HepG2 (cell line): Measurements from ENCODE around the gene ZNF146. TPM values are rescaled to one million over a fixed set of nuclear protein-coding genes. Genes with fewer than 3 reads are reported as not detected.

Experiments
- ATAC-seq: fragments of 200-7000 bp; cut with Tn5 transposase; 3 replicates; pipeline ENCODE4 v1.9.1; 2020; ENCODE audit warnings: mild to moderate bottlenecking, moderate library complexity
- BruUV-seq: library from RNA; stranded (reverse); fragments of 400-500 nt; replicated peaks from 2 replicates; lab custom pipeline; 2021; lab: Mats Ljungman, UMichigan
- CTCF ChIA-PET: fragments of 300-600 bp; formaldehyde crosslinking; extraction: SDS; loops from one replicate; lab custom pipeline; 2021; ENCODE audit warnings: low total read pairs, inconsistent platforms, low intra/inter-chr PET ratio; lab: Yijun Ruan, JAX
- POLR2A ChIA-PET: fragments of 350-600 bp; sonication (Branson Sonifier 250); formaldehyde crosslinking; loops from one replicate; lab custom pipeline; 2020; ENCODE audit warnings: antibody characterized with exemption, inconsistent platforms; lab: Yijun Ruan, JAX
- DNase-seq: peaks from one replicate; pipeline ENCODE4 v3.0.0-alpha.2; 2015; ENCODE audit warnings: low spot score
- FAIRE-seq: peaks from 3 replicates; lab custom pipeline; 2011; peaks lifted over from hg19 to GRCh38; lab: Jason Lieb, UNC
- H2AFZ ChIP-seq: one replicate; pipeline ENCODE4 v1.6.1; 2011; ENCODE audit warnings: low read length, inconsistent platforms
- H3K27ac ChIP-seq: fragments of 300-600 bp; 3 replicates; pipeline ENCODE4 v1.8.0; 2011; ENCODE audit warnings: mixed run types, mild to moderate bottlenecking, mixed read lengths, low read length, inconsistent platforms; ENCODE audit not compliant: insufficient read depth; ENCODE audit errors: extremely low read length
- H3K27me3 ChIP-seq, 2 experiments: fragments of 200-600 bp in 1 of 2; 2 replicates in 1 of 2; 3 replicates in 1 of 2; pipeline versions ENCODE4 v1.6.0 to v1.8.0; 2011; ENCODE audit warnings: low read length in 2 of 2, mild to moderate bottlenecking in 2 of 2, moderate library complexity in 2 of 2, inconsistent platforms in 1 of 2; ENCODE audit not compliant: insufficient read depth in 2 of 2, control insufficient read depth in 1 of 2
- H3K36me3 ChIP-seq, 2 experiments: fragments of 200-600 bp in 1 of 2; replicated peaks in 1 of 2; 2 replicates in 1 of 2; 3 replicates in 1 of 2; pipeline versions ENCODE4 v1.5.1 to v1.8.0; 2011; ENCODE audit warnings: low read length in 2 of 2, inconsistent platforms in 1 of 2; ENCODE audit not compliant: insufficient read depth in 2 of 2, control insufficient read depth in 1 of 2
- H3K4me1 ChIP-seq: 2 replicates; pipeline ENCODE4 v1.5.1; 2012; ENCODE audit warnings: low read length, inconsistent platforms; ENCODE audit not compliant: insufficient read depth
- H3K4me2 ChIP-seq: 2 replicates; pipeline ENCODE4 v1.6.0; 2011; ENCODE audit warnings: low read depth, low read length, inconsistent platforms
- H3K4me3 ChIP-seq, 3 experiments: fragments of 200-600 bp in 1 of 3; sonication (generic), shearing (Covaris generic) in 1 of 3; replicated peaks in 1 of 3; 2 replicates each; pipeline ENCODE4 v1.5.1; 2011 to 2016; ENCODE audit warnings: low read length in 3 of 3, inconsistent platforms in 2 of 3, low read depth in 2 of 3, mild to moderate bottlenecking in 2 of 3, control low read depth in 1 of 3, mixed read lengths in 1 of 3; ENCODE audit not compliant: insufficient read depth in 1 of 3
- H3K79me2 ChIP-seq: one replicate; pipeline ENCODE4 v1.6.1; 2011; ENCODE audit warnings: low read length, inconsistent platforms; ENCODE audit not compliant: insufficient read depth
- H3K9ac ChIP-seq: 2 replicates; pipeline ENCODE4 v1.6.0; 2011; ENCODE audit warnings: mild to moderate bottlenecking, low read depth, low read length, inconsistent platforms; ENCODE audit not compliant: insufficient read depth
- H3K9me3 ChIP-seq: 2 replicates; pipeline ENCODE4 v1.5.1; 2012; ENCODE audit warnings: mild to moderate bottlenecking, low read length
- H4K20me1 ChIP-seq: 2 replicates; pipeline ENCODE4 v1.6.0; 2011; ENCODE audit warnings: inconsistent platforms, mild to moderate bottlenecking, low read length, moderate library complexity; ENCODE audit not compliant: insufficient read depth
- KDM6A ChIP-seq: IDR thresholded peaks from 2 replicates; pipeline ENCODE4 v1.6.1; 2016; ENCODE audit warnings: low read depth
- MED8 ChIP-seq: sonication (generic); formaldehyde crosslinking; IDR thresholded peaks from 2 replicates; pipeline ENCODE4 v1.8.1; 2023; ENCODE audit warnings: mild to moderate bottlenecking, missing genetic modification reagents; ENCODE audit not compliant: insufficient replicate concordance
- RARA ChIP-seq: IDR thresholded peaks from 2 replicates; pipeline ENCODE4 v1.6.1; 2016; ENCODE audit warnings: missing genetic modification reagents, missing compliant biosample characterization
- RBM39 ChIP-seq: fragments of 200-400 bp; formaldehyde crosslinking; IDR thresholded peaks from one replicate; pipeline ENCODE4 v1.6.1; 2018; ENCODE audit warnings: antibody characterized with exemption, mild to moderate bottlenecking, low read depth, low read length; ENCODE audit not compliant: poor library complexity, severe bottlenecking
- ZBTB43 ChIP-seq: sonication (generic); formaldehyde crosslinking; conservative IDR thresholded peaks from 2 replicates; pipeline ENCODE4 v1.4.0; 2020; ENCODE audit warnings: missing genetic modification reagents
- ZFP82 ChIP-seq: sonication (generic); formaldehyde crosslinking; IDR thresholded peaks from 2 replicates; pipeline ENCODE4 v1.5.1; 2020; ENCODE audit warnings: mild to moderate bottlenecking, missing genetic modification reagents, borderline replicate concordance
- ZNF354B ChIP-seq: sonication (generic); formaldehyde crosslinking; IDR thresholded peaks from 2 replicates; pipeline ENCODE4 v1.8.0; 2022; ENCODE audit warnings: mild to moderate bottlenecking, missing genetic modification reagents
- WGBS: methylation state at CpG from one replicate; pipeline ENCODE4 v1.1.6; 2017; ENCODE audit warnings: low lambda C conversion rate; 5-methylcytosine and 5-hydroxymethylcytosine counted together
- in situ Hi-C: cut with HindIII; loops from 2 replicates; pipeline ENCODE4 v1.10.0; 2017; ENCODE audit warnings: low pct_unique_long_range_greater_than_20kb; ENCODE audit not compliant: extremely low pct_ligation_motif_present
- intact Hi-C: fragments of 100-400 bp; cut with micrococcal nuclease; formaldehyde crosslinking; loops from one replicate; pipeline ENCODE4 v1.10.0; 2022; ENCODE audit not compliant: unreplicated experiment
- polyA plus RNA-seq, 8 experiments: library from polyadenylated mRNA; depleted of rRNA in 3 of 8; stranded (reverse) in 7 of 8; unstranded in 1 of 8; fragments of >200 nt; fragmentation: Illumina TruSeq in 4 of 8; extraction: Trizol in 4 of 8; gene quantifications; 2 replicates each; pipeline versions ENCODE4 v1.2.1 to v1.2.3, GENCODE V29; 2011 to 2016; ENCODE audit warnings: low read depth in 4 of 8, missing spikeins in 1 of 8, mixed read lengths in 1 of 8; ENCODE audit not compliant: insufficient read depth in 1 of 8
- total RNA-seq, 5 experiments: library from RNA; depleted of rRNA; stranded (reverse); fragments of >200 nt; fragmentation: Illumina TruSeq; extraction: Trizol; gene quantifications; 2 replicates each; pipeline ENCODE4 v1.2.3, GENCODE V29; 2016; ENCODE audit warnings: low read depth in 1 of 5
- TF ChIP-seq, protein P1 (sequence below): sonication (generic); formaldehyde crosslinking; IDR thresholded peaks from 2 replicates; pipeline ENCODE4 v1.4.0; 2020; ENCODE audit warnings: missing genetic modification reagents

ZNF146 gene
- total and polyA plus RNA-seq, 2 of the 13 experiments (the other 11 are each of a cell fraction or from before 2014, with no cell fraction given) = 28.4 to 52.7 TPM

GRCh38 chr19:36245210-36246005 is 30.5 kb downstream of the ZNF146 start:
- no peaks in the 10 kb centered on the region for H3K27me3 ChIP-seq
- H3K9me3 ChIP-seq = no peaks in the 10 kb centered on the region; the same call in 1 of the 2 replicates
- no peak for FAIRE-seq
- no peak for TF ChIP-seq MED8 (CRISPR knock-in tag)
- TF ChIP-seq KDM6A (CRISPR knock-in tag) = no peak
- WGBS = 87% methylated on average over 59 of the region's 63 CpGs
- H3K79me2 ChIP-seq = no peaks in the 10 kb centered on the region
- DNase-seq = no peak
- H3K4me1 ChIP-seq = no peaks in the 10 kb centered on the region
- in situ Hi-C loops (no loop called here), intact Hi-C loops (no loop called here)
- H3K4me3 ChIP-seq = no peak overlapping the region
- H3K36me3 ChIP-seq = no peaks in the 10 kb centered on the region
- H3K9ac ChIP-seq = no peak overlapping the region
- ChIA-PET POLR2A (no interaction called here), CTCF (no interaction called here)
- H3K27ac ChIP-seq = no peak overlapping the region
- no peak for ATAC-seq
- H2AFZ ChIP-seq = no peak overlapping the region
- no peak overlapping the region for H3K4me2 ChIP-seq
- no TSS peak for BruUV-seq
- H4K20me1 ChIP-seq = no peaks in the 10 kb centered on the region

DNA sequence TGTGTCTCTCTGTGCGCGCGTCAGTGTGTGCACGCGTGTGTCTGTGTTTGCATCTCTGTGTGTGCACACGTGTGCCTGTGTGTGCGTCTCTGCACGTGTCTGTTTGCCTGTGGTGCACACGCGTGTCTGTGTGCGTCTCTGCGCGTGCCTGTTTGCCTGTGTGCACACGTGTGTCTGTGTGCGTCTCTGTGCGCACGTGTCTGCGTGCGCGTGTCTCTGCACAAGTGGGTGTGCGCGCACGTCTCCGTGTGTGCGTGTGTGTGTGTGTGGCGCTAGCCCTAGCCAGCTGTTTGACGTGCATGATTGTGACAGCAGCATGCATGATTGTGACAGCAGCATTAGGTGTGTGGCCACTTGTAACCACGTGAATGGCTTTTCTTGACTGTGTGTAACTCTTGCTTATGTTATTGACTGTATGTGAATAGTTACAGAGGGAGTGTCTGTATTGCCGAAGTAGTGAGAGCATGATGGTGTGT is 31.1 kb downstream of the ZNF146 start:
- TF ChIP-seq, protein P1, sequence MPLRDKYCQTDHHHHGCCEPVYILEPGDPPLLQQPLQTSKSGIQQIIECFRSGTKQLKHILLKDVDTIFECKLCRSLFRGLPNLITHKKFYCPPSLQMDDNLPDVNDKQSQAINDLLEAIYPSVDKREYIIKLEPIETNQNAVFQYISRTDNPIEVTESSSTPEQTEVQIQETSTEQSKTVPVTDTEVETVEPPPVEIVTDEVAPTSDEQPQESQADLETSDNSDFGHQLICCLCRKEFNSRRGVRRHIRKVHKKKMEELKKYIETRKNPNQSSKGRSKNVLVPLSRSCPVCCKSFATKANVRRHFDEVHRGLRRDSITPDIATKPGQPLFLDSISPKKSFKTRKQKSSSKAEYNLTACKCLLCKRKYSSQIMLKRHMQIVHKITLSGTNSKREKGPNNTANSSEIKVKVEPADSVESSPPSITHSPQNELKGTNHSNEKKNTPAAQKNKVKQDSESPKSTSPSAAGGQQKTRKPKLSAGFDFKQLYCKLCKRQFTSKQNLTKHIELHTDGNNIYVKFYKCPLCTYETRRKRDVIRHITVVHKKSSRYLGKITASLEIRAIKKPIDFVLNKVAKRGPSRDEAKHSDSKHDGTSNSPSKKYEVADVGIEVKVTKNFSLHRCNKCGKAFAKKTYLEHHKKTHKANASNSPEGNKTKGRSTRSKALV = no peak
- no peak for TF ChIP-seq RARA (CRISPR knock-in tag)
- no peak for TF ChIP-seq ZBTB43 (CRISPR knock-in tag)
- TF ChIP-seq RBM39 = no peak
- TF ChIP-seq ZNF354B (CRISPR knock-in tag) = no peak
- TF ChIP-seq ZFP82 = no peak
- no peaks in the 10 kb centered on the region for H3K36me3 ChIP-seq
- no peak overlapping the region for H2AFZ ChIP-seq
- no peak overlapping the region for H3K27ac ChIP-seq
- no peaks in the 10 kb centered on the region for H3K27me3 ChIP-seq
- in situ Hi-C loops = no loop called here
- no TSS peak for BruUV-seq
- 80% methylated on average over 28 of the region's 29 CpGs for WGBS
- ATAC-seq = no peak
- H3K9me3 ChIP-seq = no peaks in the 10 kb centered on the region; the same call in 1 of the 2 replicates
- H3K4me1 ChIP-seq = no peaks in the 10 kb centered on the region
- H3K4me2 ChIP-seq = no peak overlapping the region
- FAIRE-seq = no peak
- no peak overlapping the region for H3K9ac ChIP-seq
- intact Hi-C loops = no loop called here
- H3K79me2 ChIP-seq = no peaks in the 10 kb centered on the region
- POLR2A ChIA-PET = no interaction called here
- CTCF ChIA-PET = no interaction called here
- no peak for DNase-seq
- no peaks in the 10 kb centered on the region for H4K20me1 ChIP-seq
- H3K4me3 ChIP-seq = no peak overlapping the region
